GOT3 (cell line): Measurements from ENCODE around the gene ADK.

ENCODE experiments used
- DNase-seq: peaks from one replicate; lab custom pipeline; 2025; ENCODE audit warnings: mixed read lengths; lab: John Stamatoyannopoulos, UW

Gene ADK

DNA sequence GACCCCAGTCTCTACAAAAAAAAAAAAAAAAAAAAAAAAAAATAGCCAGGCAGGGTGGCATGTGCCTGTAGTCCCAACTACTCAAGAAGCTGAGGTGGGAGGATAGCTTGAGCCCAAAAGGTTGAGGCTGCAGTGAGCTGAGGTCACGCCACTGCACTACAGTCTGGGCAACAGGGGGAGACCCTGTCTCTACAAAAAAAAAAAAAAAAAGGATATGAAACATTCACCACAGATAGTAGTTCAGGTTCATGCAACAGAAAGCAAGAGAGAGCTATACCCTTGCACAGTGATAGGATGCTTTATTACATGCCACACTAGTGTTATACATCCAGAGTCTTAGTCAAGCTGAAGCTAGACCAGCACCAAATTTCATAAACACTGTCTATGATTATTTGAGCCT, 526.9 kb downstream of the ADK start:
- DNase-seq: no peak

DNA sequence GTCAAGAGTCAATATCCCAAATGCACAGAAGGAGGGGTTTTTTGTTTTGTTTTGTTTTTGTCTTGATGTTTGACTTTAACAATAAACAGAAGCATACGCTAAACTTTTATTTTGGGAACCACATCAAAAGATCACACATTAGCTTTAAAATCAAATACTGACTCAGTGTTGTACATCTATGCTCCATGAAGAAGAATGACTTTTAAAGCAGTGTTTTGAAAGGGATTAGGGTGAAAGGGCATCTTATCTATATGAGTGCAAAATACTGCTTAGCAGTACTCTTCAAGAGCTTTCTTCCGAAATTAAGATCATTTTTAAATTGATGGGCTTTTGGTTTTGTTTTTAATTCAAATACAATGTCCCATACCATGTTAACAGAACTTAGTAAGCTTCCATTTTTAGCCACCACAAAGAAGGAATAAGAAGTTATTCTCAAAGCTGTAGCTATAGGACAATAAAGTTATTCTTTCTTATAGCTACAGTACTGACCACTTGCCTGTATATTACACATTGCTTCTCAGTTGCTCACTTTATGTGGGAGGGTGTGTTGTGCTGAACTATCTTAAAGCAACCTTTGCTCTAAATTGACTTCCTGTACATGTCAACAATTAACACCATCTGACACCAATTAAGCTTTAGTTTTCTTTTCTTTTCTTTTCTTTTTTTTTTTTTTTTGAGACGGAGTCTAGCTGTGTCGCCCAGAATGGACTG, 531.1 kb downstream of the ADK start:
- DNase-seq: no peak

DNA sequence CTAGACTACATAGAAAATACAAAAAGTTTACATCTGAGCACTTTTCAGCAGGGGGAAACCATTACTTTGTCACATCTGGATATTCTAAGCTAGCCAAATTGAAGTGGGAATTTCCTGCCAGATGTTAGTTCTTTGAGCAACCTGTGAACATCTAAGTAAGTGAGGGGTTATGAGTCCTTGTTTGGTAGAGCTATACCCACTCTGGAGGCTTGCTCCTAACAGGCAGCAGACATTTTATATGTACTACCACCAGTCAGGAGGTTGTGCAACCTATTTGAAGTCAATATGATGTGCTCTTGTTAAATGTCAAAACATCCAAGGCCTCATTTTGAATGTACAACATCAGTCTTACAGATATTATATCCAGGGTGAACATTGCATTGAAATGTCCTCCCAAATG, 532.0 kb downstream of the ADK start:
- DNase-seq: no peak

GRCh38 chr10:74683621-74684364, 532.8 kb downstream of the ADK start:
- no peak for DNase-seq

GRCh38 chr10:74684462-74684861, 533.4 kb downstream of the ADK start:
- DNase-seq: no peak

- no peak for DNase-seq
Observed at GRCh38 chr10:74685564-74685963, 534.5 kb downstream of the ADK start.

DNA sequence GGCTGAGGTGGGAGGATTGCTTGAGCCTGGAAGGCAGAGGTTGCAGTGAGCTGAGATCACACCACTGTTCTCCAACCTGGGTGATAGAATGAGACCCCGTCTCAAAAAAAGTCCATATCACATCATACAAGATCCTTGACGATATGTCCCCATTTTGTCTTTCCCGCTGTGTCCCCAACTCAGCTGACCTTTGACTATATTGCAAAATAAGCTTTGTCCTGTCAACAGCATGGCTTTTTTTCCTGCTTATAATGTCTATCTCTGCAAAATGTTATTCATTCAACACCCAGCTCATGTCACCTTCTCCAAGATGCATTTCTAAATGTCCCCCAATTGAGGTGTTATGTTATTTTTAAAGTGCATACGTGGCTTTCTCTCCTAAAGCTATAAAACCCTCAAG, 539.4 kb downstream of the ADK start:
- DNase-seq: no peak

DNA sequence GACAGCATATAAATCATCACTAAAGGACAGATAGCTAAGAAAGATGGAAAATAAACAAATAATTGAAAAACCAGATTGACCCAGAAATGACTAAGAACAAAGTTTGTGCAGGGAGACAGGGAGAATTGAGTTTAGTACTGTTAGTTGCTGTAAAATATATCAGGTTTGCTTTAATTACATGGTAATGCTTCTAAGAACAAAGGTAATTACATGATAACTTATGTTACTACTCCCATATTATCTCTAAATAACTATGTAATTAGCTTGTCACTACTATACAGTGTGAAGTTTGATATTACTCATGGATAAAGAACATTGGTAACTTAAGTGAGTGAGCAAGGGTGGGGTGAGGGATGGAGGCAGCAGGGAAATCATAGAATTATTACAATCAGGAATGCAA, 540.1 kb downstream of the ADK start:
- no peak for DNase-seq

- no peak for DNase-seq
Observed at GRCh38 chr10:74704629-74705357, 553.8 kb downstream of the ADK start.

GRCh38 chr10:74705358-74705980, 554.4 kb downstream of the ADK start:
- no peak for DNase-seq

GRCh38 chr10:74706966-74707365, 555.9 kb downstream of the ADK start:
- DNase-seq: no peak

GRCh38 chr10:74708246-74708645, 557.2 kb downstream of the ADK start:
- no peak for DNase-seq

DNA sequence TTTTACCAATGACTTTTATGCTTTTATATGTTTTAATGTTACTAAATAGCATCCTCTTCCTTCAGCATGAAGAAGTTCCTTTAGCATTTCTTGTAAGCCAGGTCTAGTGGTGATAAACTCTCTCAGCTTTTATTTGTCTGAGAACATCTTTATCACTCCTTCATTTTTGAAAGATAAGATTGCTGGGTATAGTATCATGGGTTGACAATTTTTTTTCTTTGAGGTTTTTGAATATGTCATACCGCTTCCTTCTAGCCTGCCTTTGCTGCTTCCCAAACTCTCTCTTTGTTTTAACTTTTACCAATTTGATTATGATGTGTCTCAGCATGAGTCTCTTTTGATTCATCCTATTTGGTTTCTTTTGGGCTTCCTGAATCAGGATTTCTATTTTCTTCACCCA, 567.2 kb downstream of the ADK start:
- no peak for DNase-seq

GRCh38 chr10:74728225-74728624, 577.2 kb downstream of the ADK start:
- no peak for DNase-seq

DNA sequence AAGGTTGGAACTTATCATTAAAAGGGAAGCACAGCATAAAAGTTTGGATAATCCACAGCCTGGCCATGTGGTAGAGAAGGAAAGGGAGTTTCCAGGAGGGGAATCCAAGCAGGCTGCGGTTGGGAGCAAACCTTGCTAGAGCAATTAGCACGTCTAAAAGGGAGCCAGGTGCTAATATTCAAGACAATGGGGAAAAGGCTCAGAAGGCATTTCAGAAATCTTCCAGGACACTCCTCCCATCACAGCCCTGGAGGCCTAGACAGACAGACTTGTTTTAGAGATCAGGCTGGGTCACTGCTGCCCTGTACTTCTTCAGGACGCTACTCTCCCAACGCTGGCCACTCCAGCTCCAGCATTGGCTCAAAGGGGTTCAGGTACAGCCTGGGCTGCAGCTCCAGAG, 579.2 kb downstream of the ADK start:
- no peak for DNase-seq

DNA sequence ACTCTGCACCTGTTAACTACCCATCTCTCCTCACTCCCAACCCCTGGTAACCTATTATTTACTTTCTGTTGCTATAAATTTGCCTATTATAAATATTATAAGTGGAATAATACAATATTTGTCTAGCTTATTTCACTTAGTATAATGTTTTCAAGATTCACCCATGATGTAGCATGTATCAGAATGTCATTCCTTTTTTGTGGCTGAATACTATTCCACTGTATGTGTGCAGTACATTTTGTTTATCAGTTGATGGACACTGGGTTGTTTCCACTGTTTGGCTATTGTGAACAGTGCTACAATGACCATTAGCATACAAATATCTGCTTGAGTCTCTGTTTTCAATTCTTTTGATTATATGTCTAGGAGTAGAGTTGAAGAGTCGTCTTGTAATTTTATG, 582.6 kb downstream of the ADK start:
- no peak for DNase-seq

- no peak for DNase-seq
Observed at GRCh38 chr10:74736029-74736428, 585.0 kb downstream of the ADK start.

GRCh38 chr10:74738052-74738451, 587.0 kb downstream of the ADK start:
- DNase-seq: no peak

DNA sequence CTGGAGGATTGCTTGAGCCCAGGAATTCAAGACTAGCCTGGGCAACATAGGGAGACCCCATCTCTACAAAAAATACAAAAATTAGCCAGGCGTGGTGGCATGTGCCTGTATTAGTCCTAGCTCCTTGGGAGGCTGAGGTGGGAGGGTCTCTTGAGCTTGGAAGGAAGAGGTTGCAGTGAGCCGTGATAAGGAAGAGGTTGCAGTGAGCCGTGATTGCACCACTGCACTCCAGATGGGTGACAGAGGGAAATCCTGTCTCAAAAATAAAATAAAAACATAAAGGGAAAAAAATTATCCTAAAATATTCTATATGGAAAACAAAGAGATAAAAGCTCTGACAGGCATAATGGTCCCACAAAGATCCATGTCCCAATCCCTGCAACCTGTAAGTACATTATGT, 587.5 kb downstream of the ADK start:
- DNase-seq: no peak

GRCh38 chr10:74738985-74739567, 588.1 kb downstream of the ADK start:
- no peak for DNase-seq

DNA sequence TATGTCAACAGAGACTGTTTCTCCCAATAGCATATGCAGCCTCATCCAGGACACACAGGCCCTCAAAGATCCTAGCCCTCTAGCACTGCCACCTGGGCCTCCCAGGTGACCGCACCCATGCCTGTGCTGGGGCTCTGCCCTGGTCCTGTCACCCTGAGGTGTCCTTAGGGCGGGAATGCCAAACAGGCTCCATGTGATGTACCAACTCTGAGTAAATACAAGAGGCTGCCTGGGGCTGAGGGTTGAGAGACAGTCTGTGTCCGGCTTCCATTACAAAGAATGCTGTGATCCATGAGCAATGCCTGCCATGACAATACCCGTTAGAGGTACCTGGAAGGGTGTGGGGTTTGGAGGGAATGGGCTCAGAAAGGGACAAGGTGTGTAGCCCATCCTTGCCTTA, 592.4 kb downstream of the ADK start:
- DNase-seq: no peak

- DNase-seq: no peak
Observed at GRCh38 chr10:74745449-74745848, 594.4 kb downstream of the ADK start.
